H9 (cell line): ENCODE measurements around the gene KLK6. TPM values are rescaled to one million over a fixed set of nuclear protein-coding genes. Genes with fewer than 3 reads are reported as not detected.

Experiments used
- DNase-seq: peaks from one replicate; pipeline ENCODE4 v3.0.0-alpha.2; 2017
- H2AFZ ChIP-seq: one replicate; pipeline ENCODE4 v1.6.1; 2013; ENCODE audit warnings: mild to moderate bottlenecking, low read length, control low read depth, moderate library complexity
- H2AK5ac ChIP-seq: 2 replicates; pipeline ENCODE4 v1.6.1; 2013; ENCODE audit warnings: low read length, control low read depth, mixed read lengths; ENCODE audit not compliant: insufficient read length
- H2BK120ac ChIP-seq: one replicate; pipeline ENCODE4 v1.6.1; 2013; ENCODE audit warnings: low read depth, mild to moderate bottlenecking, low read length, control low read depth, inconsistent platforms; ENCODE audit not compliant: poor library complexity, severe bottlenecking
- H2BK12ac ChIP-seq: 2 replicates; pipeline ENCODE4 v1.6.1; 2013; ENCODE audit warnings: low read length, control low read depth, mixed read lengths, low read depth; ENCODE audit not compliant: insufficient read length
- H2BK15ac ChIP-seq: 2 replicates; pipeline ENCODE4 v1.6.1; 2013; ENCODE audit warnings: low read depth, low read length, control low read depth
- H2BK20ac ChIP-seq: one replicate; pipeline ENCODE4 v1.6.1; 2013; ENCODE audit warnings: low read depth, mild to moderate bottlenecking, low read length, control low read depth, inconsistent platforms; ENCODE audit not compliant: poor library complexity, severe bottlenecking
- H2BK5ac ChIP-seq: 2 replicates; pipeline ENCODE4 v1.6.1; 2013; ENCODE audit warnings: low read length, control low read depth, mixed read lengths; ENCODE audit not compliant: insufficient read length
- H3K14ac ChIP-seq: 2 replicates; pipeline ENCODE4 v1.6.1; 2013; ENCODE audit warnings: low read length, control low read depth; ENCODE audit not compliant: insufficient read depth
- H3K18ac ChIP-seq: 2 replicates; pipeline ENCODE4 v1.6.1; 2013; ENCODE audit warnings: low read depth, mild to moderate bottlenecking, mixed read lengths, low read length, control low read depth; ENCODE audit not compliant: insufficient read length
- H3K23ac ChIP-seq: 2 replicates; pipeline ENCODE4 v1.6.1; 2013; ENCODE audit warnings: low read length, control low read depth, mixed read lengths, low read depth; ENCODE audit not compliant: insufficient read length
- H3K23me2 ChIP-seq: 2 replicates; pipeline ENCODE4 v1.6.1; 2013; ENCODE audit warnings: low read depth, mild to moderate bottlenecking, mixed read lengths, low read length, control low read depth; ENCODE audit not compliant: insufficient read length, poor library complexity, severe bottlenecking
- H3K27ac ChIP-seq: 2 replicates; pipeline ENCODE4 v1.5.1; 2013; ENCODE audit warnings: low read length, control low read depth, mixed read lengths, low read depth; ENCODE audit not compliant: insufficient read length
- H3K27me3 ChIP-seq: 2 replicates; pipeline ENCODE4 v1.6.1; 2013; ENCODE audit warnings: low read length, control low read depth, inconsistent platforms; ENCODE audit not compliant: insufficient read depth
- H3K4ac ChIP-seq: 2 replicates; pipeline ENCODE4 v1.6.1; 2013; ENCODE audit warnings: low read depth, mild to moderate bottlenecking, control low read depth, inconsistent platforms, low read length, moderate library complexity
- H3K4me1 ChIP-seq: 2 replicates; pipeline ENCODE4 v1.6.1; 2013; ENCODE audit warnings: low read length, control low read depth, inconsistent platforms; ENCODE audit not compliant: insufficient read depth
- H3K4me2 ChIP-seq: 2 replicates; pipeline ENCODE4 v1.6.1; 2013; ENCODE audit warnings: low read length, control low read depth, mixed read lengths; ENCODE audit not compliant: insufficient read length, insufficient read depth
- H3K56ac ChIP-seq: 2 replicates; pipeline ENCODE4 v1.6.1; 2013; ENCODE audit warnings: low read depth, mild to moderate bottlenecking, mixed read lengths, low read length, control low read depth; ENCODE audit not compliant: insufficient read length
- H3K79me1 ChIP-seq: 2 replicates; pipeline ENCODE4 v1.6.1; 2013; ENCODE audit warnings: low read depth, mild to moderate bottlenecking, moderate library complexity, low read length, control low read depth, inconsistent platforms; ENCODE audit not compliant: insufficient read depth, poor library complexity, severe bottlenecking
- H3K79me2 ChIP-seq: 2 replicates; pipeline ENCODE4 v1.6.1; 2013; ENCODE audit warnings: low read length, control low read depth, inconsistent platforms; ENCODE audit not compliant: insufficient read depth
- H3K9ac ChIP-seq: 2 replicates; pipeline ENCODE4 v1.6.1; 2013; ENCODE audit warnings: low read length, control low read depth, mixed read lengths; ENCODE audit not compliant: insufficient read length; ENCODE audit errors: extremely low read depth
- H3K9me3 ChIP-seq: one replicate; pipeline ENCODE4 v1.6.1; 2013; ENCODE audit warnings: low read depth, low read length, inconsistent platforms; ENCODE audit not compliant: control insufficient read depth
- H3T11ph ChIP-seq: one replicate; pipeline ENCODE4 v1.6.1; 2013; ENCODE audit warnings: mild to moderate bottlenecking, low read length, control low read depth, inconsistent platforms
- H4K20me1 ChIP-seq: one replicate; pipeline ENCODE4 v1.6.1; 2013; ENCODE audit not compliant: control insufficient read depth, insufficient read length, insufficient read depth
- H4K5ac ChIP-seq: 2 replicates; pipeline ENCODE4 v1.6.1; 2013; ENCODE audit warnings: low read depth, mild to moderate bottlenecking, mixed read lengths, low read length, control low read depth; ENCODE audit not compliant: insufficient read length
- H4K8ac ChIP-seq: replicated peaks from 2 replicates; pipeline ENCODE4 v1.6.1; 2013; ENCODE audit warnings: low read length, control low read depth, mixed read lengths, low read depth; ENCODE audit not compliant: insufficient read length
- H4K91ac ChIP-seq: 2 replicates; pipeline ENCODE4 v1.6.1; 2013; ENCODE audit warnings: low read depth, mild to moderate bottlenecking, moderate library complexity, mixed read lengths, low read length, control low read depth; ENCODE audit not compliant: insufficient read length
- H3K27ac Mint-ChIP-seq, 3 experiments: 2 replicates in 2 of 3; 3 replicates in 1 of 3; pipeline ENCODE4 v1.8.0; 2020 to 2021; ENCODE audit warnings: mixed read lengths in 3 of 3, mild to moderate bottlenecking in 1 of 3, moderate library complexity in 1 of 3
- H3K27me3 Mint-ChIP-seq: 2 replicates; pipeline ENCODE4 v1.8.0; 2021; ENCODE audit warnings: low read depth, mild to moderate bottlenecking, moderate library complexity, mixed read lengths
- H3K36me3 Mint-ChIP-seq, 3 experiments: 2 replicates in 2 of 3; 3 replicates in 1 of 3; pipeline ENCODE4 v1.8.0; 2020 to 2021; ENCODE audit warnings: low read depth in 3 of 3, mixed read lengths in 3 of 3; ENCODE audit not compliant: insufficient read depth in 1 of 3
- H3K4me1 Mint-ChIP-seq, 2 experiments: 2 replicates each; pipeline ENCODE4 v1.8.0; 2020; ENCODE audit warnings: mixed read lengths in 2 of 2
- H3K4me3 Mint-ChIP-seq, 2 experiments: 2 replicates in 1 of 2; 3 replicates in 1 of 2; pipeline ENCODE4 v1.8.0; 2020 to 2021; ENCODE audit warnings: mild to moderate bottlenecking in 2 of 2, mixed read lengths in 2 of 2, moderate library complexity in 1 of 2
- H3K9me3 Mint-ChIP-seq, 2 experiments: 2 replicates in 1 of 2; 3 replicates in 1 of 2; pipeline ENCODE4 v1.8.0; 2020; ENCODE audit warnings: mild to moderate bottlenecking in 2 of 2, mixed read lengths in 2 of 2, moderate library complexity in 1 of 2
- CTCF ChIP-seq: fragments of 200-600 bp; sonication (generic); conservative IDR thresholded peaks from 3 replicates; pipeline ENCODE4 v1.8.0; 2021; ENCODE audit warnings: antibody characterized with exemption, mild to moderate bottlenecking
- WGBS: extraction: QIAGEN DNeasy Blood & Tissue Kit; methylation state at CpG from one replicate; pipeline ENCODE4 v1.1.7; 2013; ENCODE audit warnings: missing lambda C conversion rate, low lambda C conversion rate, mixed read lengths; ENCODE audit not compliant: insufficient read length; ENCODE audit errors: extremely low coverage; 5-methylcytosine and 5-hydroxymethylcytosine counted together
- total RNA-seq: library from RNA; stranded (reverse); gene quantifications from 2 replicates; pipeline ENCODE4 v1.2.1, GENCODE V29; 2021

The KLK6 gene
- total RNA-seq, 1 experiment from 2014 or later = 2.6 TPM

- Histone ChIP-seq H3K27ac (no peak overlapping the region), H4K91ac (no peak overlapping the region), H3K4me2 (no peak overlapping the region), H3K23ac (no peak overlapping the region), H3K18ac (no peak overlapping the region), H3K79me2 (no peaks in the 10 kb centered on the region), H3K9ac (no peak overlapping the region), H2AFZ (no peak overlapping the region), H2BK20ac (no peak overlapping the region), H4K8ac (no peak overlapping the region), H2BK15ac (no peak overlapping the region), H2BK120ac (no peak overlapping the region), H2BK5ac (no peak overlapping the region), H2BK12ac (no peak overlapping the region), H3K4ac (no peak overlapping the region), H3K79me1 (no peaks in the 10 kb centered on the region), H3K9me3 (no peaks in the 10 kb centered on the region), H4K5ac (no peak overlapping the region), H3K27me3 (no peaks in the 10 kb centered on the region), H4K20me1 (no peaks in the 10 kb centered on the region), H3K23me2 (peaks cover 6% of the 10 kb centered on the region), H3K56ac (no peak overlapping the region), H3K14ac (no peak overlapping the region), H3T11ph (no peak overlapping the region), H2AK5ac (no peak overlapping the region), H3K4me1 (0 out of 2 replicates have a peak, but pooled peaks cover 4% of the 10 kb centered on the region)
- H3K9me3 Mint-ChIP-seq = peaks cover 0 to 4% of the 10 kb centered on the region in 2 experiments; a peak in 2 of 5 replicates
- TF ChIP-seq CTCF = no peak
- H3K27me3 Mint-ChIP-seq = peaks cover 39% of the 10 kb centered on the region
- H3K4me3 Mint-ChIP-seq = no peak overlapping the region
- WGBS = no CpG with 5 or more reads among the region's 4 CpGs
- no peak for DNase-seq
- no peak overlapping the region for H3K27ac Mint-ChIP-seq
- no peaks in the 10 kb centered on the region; a peak in 1 of 7 replicates for H3K36me3 Mint-ChIP-seq
- peaks cover 21 to 38% of the 10 kb centered on the region in 2 experiments for H3K4me1 Mint-ChIP-seq
Measured at GRCh38 chr19:50998686-50999085, 29.3 kb upstream of the KLK6 start.
